ENCODE measurements around the gene RTF2. TPM values are rescaled to one million over a fixed set of nuclear protein-coding genes. Genes with fewer than 3 reads are reported as not detected.

RTF2 gene
- total and polyA plus RNA-seq, 2 experiments from 2014 or later = 28.2 to 53.7 TPM

GRCh38 chr20:56443654-56444540, 24.5 kb upstream of the RTF2 start:
- Mint-ChIP-seq H3K36me3 (ENCODE audit: low read depth) (no peaks in the 10 kb centered on the region), H3K9me3 (no peaks in the 10 kb centered on the region), H3K27me3 (ENCODE audit: insufficient read depth, low read depth, poor library complexity) (peaks cover 8% of the 10 kb centered on the region), H3K27ac (no peak overlapping the region), H3K4me1 (no peaks in the 10 kb centered on the region; the same call in 2 of the 3 replicates), H3K4me3 (no peak overlapping the region)
- Histone ChIP-seq H3K4me1 (ENCODE audit: insufficient read depth) (no peaks in the 10 kb centered on the region), H3K27ac (ENCODE audit: low read depth) (no peak overlapping the region), H3K4me2 (no peak overlapping the region), H3K27me3 (ENCODE audit: insufficient read depth) (no peaks in the 10 kb centered on the region), H3K4me3 (no peak overlapping the region), H2AFZ (peak overlapping the region; percentile 84), H3K36me3 (ENCODE audit: insufficient read depth) (no peaks in the 10 kb centered on the region), H3K79me2 (replicated peaks; ENCODE audit: insufficient read depth) (no peaks in the 10 kb centered on the region), H3K9me2 (ENCODE audit: insufficient read depth) (no peaks in the 10 kb centered on the region), H4K20me1 (replicated peaks; ENCODE audit: insufficient read depth) (no peaks in the 10 kb centered on the region), H3F3A (replicated peaks; ENCODE audit: low read depth) (no peaks in the 10 kb centered on the region)
- ATAC-seq = peak; percentile 39
- peak; percentile 32 for DNase-seq (ENCODE audit: low spot score)
- TF ChIP-seq CREB1 (CRISPR knock-in tag; IDR thresholded peaks at IDR 0.05; ENCODE audit: low read depth) (no peak), CTCF (conservative IDR thresholded peaks at IDR 0.05; ENCODE audit: low read depth in 2 of 2) (no peak), EZH2phosphoT487 (IDR thresholded peaks at IDR 0.05; ENCODE audit: unreplicated experiment) (no peak), ZNF114 (CRISPR knock-in tag; IDR thresholded peaks at IDR 0.05) (no peak), STAT1 (IDR thresholded peaks at IDR 0.05; ENCODE audit: unreplicated experiment) (no peak), JUNB (IDR thresholded peaks at IDR 0.05; ENCODE audit: unreplicated experiment) (no peak), POLR2AphosphoS5 (IDR thresholded peaks at IDR 0.05; ENCODE audit: low read depth) (no peak), ETS1 (IDR thresholded peaks at IDR 0.05) (no peak), NANOG (IDR thresholded peaks at IDR 0.05; ENCODE audit: borderline replicate concordance) (no peak), EZH2 (IDR thresholded peaks at IDR 0.05; ENCODE audit: low read depth, unreplicated experiment) (no peak), ZNF462 (CRISPR knock-in tag; IDR thresholded peaks at IDR 0.05) (no peak), ZNF331 (CRISPR knock-in tag; IDR thresholded peaks at IDR 0.05; ENCODE audit: low read depth) (no peak)
- TF ChIP-seq, protein P1, sequence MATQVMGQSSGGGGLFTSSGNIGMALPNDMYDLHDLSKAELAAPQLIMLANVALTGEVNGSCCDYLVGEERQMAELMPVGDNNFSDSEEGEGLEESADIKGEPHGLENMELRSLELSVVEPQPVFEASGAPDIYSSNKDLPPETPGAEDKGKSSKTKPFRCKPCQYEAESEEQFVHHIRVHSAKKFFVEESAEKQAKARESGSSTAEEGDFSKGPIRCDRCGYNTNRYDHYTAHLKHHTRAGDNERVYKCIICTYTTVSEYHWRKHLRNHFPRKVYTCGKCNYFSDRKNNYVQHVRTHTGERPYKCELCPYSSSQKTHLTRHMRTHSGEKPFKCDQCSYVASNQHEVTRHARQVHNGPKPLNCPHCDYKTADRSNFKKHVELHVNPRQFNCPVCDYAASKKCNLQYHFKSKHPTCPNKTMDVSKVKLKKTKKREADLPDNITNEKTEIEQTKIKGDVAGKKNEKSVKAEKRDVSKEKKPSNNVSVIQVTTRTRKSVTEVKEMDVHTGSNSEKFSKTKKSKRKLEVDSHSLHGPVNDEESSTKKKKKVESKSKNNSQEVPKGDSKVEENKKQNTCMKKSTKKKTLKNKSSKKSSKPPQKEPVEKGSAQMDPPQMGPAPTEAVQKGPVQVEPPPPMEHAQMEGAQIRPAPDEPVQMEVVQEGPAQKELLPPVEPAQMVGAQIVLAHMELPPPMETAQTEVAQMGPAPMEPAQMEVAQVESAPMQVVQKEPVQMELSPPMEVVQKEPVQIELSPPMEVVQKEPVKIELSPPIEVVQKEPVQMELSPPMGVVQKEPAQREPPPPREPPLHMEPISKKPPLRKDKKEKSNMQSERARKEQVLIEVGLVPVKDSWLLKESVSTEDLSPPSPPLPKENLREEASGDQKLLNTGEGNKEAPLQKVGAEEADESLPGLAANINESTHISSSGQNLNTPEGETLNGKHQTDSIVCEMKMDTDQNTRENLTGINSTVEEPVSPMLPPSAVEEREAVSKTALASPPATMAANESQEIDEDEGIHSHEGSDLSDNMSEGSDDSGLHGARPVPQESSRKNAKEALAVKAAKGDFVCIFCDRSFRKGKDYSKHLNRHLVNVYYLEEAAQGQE (IDR thresholded peaks at IDR 0.05; ENCODE audit: unreplicated experiment) = no peak
